Endothelial cell (in vitro differentiated cells): Measurements from ENCODE around the gene GPR39. TPM values are rescaled to one million over a fixed set of nuclear protein-coding genes. Genes with fewer than 3 reads are reported as not detected.

Experiments used
- DNase-seq: peaks from one replicate; pipeline ENCODE4 v3.0.0; 2021; ENCODE audit warnings: low spot score
- H3K27ac Mint-ChIP-seq: one replicate; pipeline ENCODE4 v1.8.0; 2021; ENCODE audit warnings: mixed read lengths, inconsistent platforms; ENCODE audit not compliant: unreplicated experiment
- H3K27me3 Mint-ChIP-seq: one replicate; pipeline ENCODE4 v1.8.0; 2021; ENCODE audit warnings: mild to moderate bottlenecking, moderate library complexity, mixed read lengths, inconsistent platforms; ENCODE audit not compliant: unreplicated experiment
- H3K36me3 Mint-ChIP-seq: one replicate; pipeline ENCODE4 v1.8.0; 2021; ENCODE audit warnings: mild to moderate bottlenecking, low read depth, mixed read lengths, inconsistent platforms; ENCODE audit not compliant: unreplicated experiment
- H3K4me1 Mint-ChIP-seq: one replicate; pipeline ENCODE4 v1.8.0; 2021; ENCODE audit warnings: mild to moderate bottlenecking, mixed read lengths, inconsistent platforms; ENCODE audit not compliant: unreplicated experiment
- H3K4me3 Mint-ChIP-seq: one replicate; pipeline ENCODE4 v1.8.0; 2021; ENCODE audit warnings: mild to moderate bottlenecking, mixed read lengths, inconsistent platforms; ENCODE audit not compliant: unreplicated experiment
- H3K9me3 Mint-ChIP-seq: one replicate; pipeline ENCODE4 v1.8.0; 2021; ENCODE audit warnings: mixed read lengths, inconsistent platforms; ENCODE audit not compliant: unreplicated experiment
- total RNA-seq: library from RNA; stranded (reverse); fragmentation: NEBNext Ultra II Directional; extraction: Animal tissue kit (Norgen Biotek cat#: 25700); gene quantifications from one replicate; pipeline ENCODE4 v1.2.1, GENCODE V29; 2021; ENCODE audit not compliant: unreplicated experiment
- TF ChIP-seq, protein P1 (sequence below): fragments of 200-600 bp; sonication (generic); IDR thresholded peaks from one replicate; pipeline ENCODE4 v1.5.0; 2021; ENCODE audit warnings: antibody characterized with exemption; ENCODE audit not compliant: unreplicated experiment

Gene GPR39
- total RNA-seq, 1 donor from 2014 or later, result 0.62 TPM

GRCh38 chr2:132400169-132400900 lies 16.3 kb upstream of the GPR39 start:
- no peaks in the 10 kb centered on the region for H3K36me3 Mint-ChIP-seq
- H3K4me3 Mint-ChIP-seq, result no peak overlapping the region
- peaks cover 8% of the 10 kb centered on the region for H3K27me3 Mint-ChIP-seq
- TF ChIP-seq, protein P1, sequence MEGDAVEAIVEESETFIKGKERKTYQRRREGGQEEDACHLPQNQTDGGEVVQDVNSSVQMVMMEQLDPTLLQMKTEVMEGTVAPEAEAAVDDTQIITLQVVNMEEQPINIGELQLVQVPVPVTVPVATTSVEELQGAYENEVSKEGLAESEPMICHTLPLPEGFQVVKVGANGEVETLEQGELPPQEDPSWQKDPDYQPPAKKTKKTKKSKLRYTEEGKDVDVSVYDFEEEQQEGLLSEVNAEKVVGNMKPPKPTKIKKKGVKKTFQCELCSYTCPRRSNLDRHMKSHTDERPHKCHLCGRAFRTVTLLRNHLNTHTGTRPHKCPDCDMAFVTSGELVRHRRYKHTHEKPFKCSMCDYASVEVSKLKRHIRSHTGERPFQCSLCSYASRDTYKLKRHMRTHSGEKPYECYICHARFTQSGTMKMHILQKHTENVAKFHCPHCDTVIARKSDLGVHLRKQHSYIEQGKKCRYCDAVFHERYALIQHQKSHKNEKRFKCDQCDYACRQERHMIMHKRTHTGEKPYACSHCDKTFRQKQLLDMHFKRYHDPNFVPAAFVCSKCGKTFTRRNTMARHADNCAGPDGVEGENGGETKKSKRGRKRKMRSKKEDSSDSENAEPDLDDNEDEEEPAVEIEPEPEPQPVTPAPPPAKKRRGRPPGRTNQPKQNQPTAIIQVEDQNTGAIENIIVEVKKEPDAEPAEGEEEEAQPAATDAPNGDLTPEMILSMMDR, result no peak
- no peak overlapping the region for H3K27ac Mint-ChIP-seq
- H3K4me1 Mint-ChIP-seq, result no peaks in the 10 kb centered on the region
- no peak for DNase-seq
- H3K9me3 Mint-ChIP-seq, result no peaks in the 10 kb centered on the region

DNA sequence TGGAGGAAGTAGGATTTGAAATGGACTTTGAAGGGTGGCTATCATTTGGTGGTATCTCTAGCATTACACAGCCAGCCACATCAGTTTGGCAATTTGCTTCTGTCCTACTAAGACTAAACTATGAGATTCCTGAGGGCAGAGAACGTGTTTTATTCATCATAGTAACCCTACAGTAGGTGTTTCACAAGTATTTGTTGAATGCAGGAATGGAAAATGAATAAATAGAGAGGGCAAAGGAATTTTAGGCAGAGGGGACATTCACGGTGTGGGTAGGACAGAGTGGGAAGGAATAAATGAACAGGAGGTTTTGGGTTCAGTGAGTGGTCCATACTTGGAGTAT lies 15.7 kb upstream of the GPR39 start:
- Mint-ChIP-seq H3K9me3 (no peaks in the 10 kb centered on the region), H3K27me3 (peaks cover 3% of the 10 kb centered on the region), H3K27ac (no peak overlapping the region), H3K4me3 (no peak overlapping the region), H3K4me1 (no peaks in the 10 kb centered on the region), H3K36me3 (no peaks in the 10 kb centered on the region)
- TF ChIP-seq, protein P1, result no peak
- no peak for DNase-seq

GRCh38 chr2:132401326-132401725 lies 15.3 kb upstream of the GPR39 start:
- no peaks in the 10 kb centered on the region for H3K9me3 Mint-ChIP-seq
- H3K27me3 Mint-ChIP-seq, result no peaks in the 10 kb centered on the region
- H3K4me3 Mint-ChIP-seq, result no peak overlapping the region
- no peaks in the 10 kb centered on the region for H3K36me3 Mint-ChIP-seq
- H3K27ac Mint-ChIP-seq, result no peak overlapping the region
- DNase-seq, result no peak
- TF ChIP-seq, protein P1, result no peak
- H3K4me1 Mint-ChIP-seq, result no peaks in the 10 kb centered on the region

DNA sequence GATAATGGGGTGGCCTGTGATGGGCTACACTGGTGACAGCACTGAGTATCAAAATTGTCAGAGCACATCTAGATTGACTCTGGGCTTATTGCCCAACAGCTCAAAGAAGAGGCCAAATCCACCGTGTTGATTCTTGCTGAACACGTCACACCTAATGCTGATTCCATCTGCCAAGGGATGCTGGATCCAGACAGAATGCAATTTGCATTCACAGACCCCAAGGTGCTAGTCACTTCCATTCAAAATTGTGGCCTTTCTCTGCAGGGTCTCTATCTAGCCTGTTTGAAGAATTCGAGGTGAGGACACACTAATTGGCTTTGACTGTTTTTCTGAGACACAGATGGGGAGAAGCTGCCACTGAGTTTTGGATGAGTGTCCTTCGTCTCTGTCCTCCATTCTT lies 13.5 kb upstream of the GPR39 start:
- H3K27ac Mint-ChIP-seq, result no peak overlapping the region
- no peaks in the 10 kb centered on the region for H3K36me3 Mint-ChIP-seq
- H3K4me1 Mint-ChIP-seq, result no peaks in the 10 kb centered on the region
- DNase-seq, result no peak
- H3K4me3 Mint-ChIP-seq, result no peak overlapping the region
- no peaks in the 10 kb centered on the region for H3K27me3 Mint-ChIP-seq
- no peaks in the 10 kb centered on the region for H3K9me3 Mint-ChIP-seq
- TF ChIP-seq, protein P1, result no peak

DNA sequence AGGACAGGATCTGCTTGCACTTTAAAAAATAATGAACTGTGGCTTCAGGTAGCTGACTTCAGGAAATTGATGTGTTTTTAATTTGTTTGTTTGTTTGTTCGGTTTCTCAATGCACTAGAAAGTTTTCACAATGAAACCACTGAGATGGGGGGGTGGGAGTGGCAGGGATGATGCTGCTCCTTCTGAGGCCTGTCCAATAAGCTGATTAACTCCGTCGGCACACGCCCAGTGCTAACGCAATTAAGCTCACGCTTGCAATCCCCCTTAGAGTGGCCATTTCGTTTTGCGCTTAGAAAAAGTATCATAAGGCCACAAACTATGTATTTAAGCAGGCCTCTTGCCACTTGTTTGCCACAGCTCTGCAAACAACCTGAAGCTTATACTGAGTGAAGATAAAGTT lies 12.5 kb upstream of the GPR39 start:
- no peaks in the 10 kb centered on the region for H3K36me3 Mint-ChIP-seq

More for the DNA sequence above, 12.5 kb upstream of the GPR39 start:
- Mint-ChIP-seq H3K4me3 (no peak overlapping the region), H3K27me3 (no peaks in the 10 kb centered on the region), H3K4me1 (no peaks in the 10 kb centered on the region), H3K27ac (no peak overlapping the region), H3K9me3 (no peaks in the 10 kb centered on the region)
- DNase-seq, result no peak
- TF ChIP-seq, protein P1, result no peak
